AG10803 (cell line): ENCODE results near the gene IRF2.

Experiments
- DNase-seq: peaks from one replicate; pipeline ENCODE4 v3.0.0; 2010; ENCODE audit warnings: low read depth
- H3K4me3 ChIP-seq: 2 replicates; pipeline ENCODE4 v1.5.1; 2011; ENCODE audit warnings: mild to moderate bottlenecking, low read length, control low read depth
- TF ChIP-seq, protein P1 (sequence below): conservative IDR thresholded peaks from 2 replicates; pipeline ENCODE4 v1.5.1; 2011; ENCODE audit warnings: mild to moderate bottlenecking, low read length, control low read depth, inconsistent platforms

Gene IRF2

DNA sequence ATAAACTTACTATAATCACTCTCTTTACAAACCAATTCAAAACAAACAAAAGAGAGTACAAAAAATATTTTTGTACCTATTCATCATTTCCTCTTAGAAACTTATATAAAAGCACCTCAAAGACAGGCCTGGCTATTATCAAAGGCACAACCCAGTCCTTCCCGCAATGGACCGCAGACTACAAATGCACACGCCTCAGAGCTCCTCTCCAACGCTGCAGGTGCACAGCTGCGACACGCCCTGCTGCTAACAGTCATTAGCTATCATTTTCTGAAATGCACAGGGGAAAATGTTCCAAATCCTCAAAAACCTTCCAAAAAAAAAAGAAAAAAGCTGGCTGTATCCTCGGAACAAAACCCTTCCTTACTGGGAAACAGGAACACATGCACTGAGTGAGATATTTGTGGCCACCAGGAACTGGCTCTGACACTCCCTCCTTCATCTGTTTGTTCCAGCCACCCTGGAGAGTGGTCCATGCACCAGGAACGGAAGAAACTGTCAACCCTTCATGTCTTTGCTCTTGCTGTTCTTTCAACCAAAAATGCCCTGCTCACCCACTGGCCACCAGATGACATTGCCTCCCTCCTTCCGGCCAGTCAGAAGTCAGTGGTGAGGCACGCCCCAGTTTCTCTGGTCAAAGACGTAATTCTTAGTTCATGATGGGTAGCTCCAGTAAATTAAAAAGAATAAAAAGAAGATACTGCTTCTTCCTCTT is 16.7 kb downstream of the IRF2 start:
- TF ChIP-seq, protein P1, sequence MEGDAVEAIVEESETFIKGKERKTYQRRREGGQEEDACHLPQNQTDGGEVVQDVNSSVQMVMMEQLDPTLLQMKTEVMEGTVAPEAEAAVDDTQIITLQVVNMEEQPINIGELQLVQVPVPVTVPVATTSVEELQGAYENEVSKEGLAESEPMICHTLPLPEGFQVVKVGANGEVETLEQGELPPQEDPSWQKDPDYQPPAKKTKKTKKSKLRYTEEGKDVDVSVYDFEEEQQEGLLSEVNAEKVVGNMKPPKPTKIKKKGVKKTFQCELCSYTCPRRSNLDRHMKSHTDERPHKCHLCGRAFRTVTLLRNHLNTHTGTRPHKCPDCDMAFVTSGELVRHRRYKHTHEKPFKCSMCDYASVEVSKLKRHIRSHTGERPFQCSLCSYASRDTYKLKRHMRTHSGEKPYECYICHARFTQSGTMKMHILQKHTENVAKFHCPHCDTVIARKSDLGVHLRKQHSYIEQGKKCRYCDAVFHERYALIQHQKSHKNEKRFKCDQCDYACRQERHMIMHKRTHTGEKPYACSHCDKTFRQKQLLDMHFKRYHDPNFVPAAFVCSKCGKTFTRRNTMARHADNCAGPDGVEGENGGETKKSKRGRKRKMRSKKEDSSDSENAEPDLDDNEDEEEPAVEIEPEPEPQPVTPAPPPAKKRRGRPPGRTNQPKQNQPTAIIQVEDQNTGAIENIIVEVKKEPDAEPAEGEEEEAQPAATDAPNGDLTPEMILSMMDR: no peak
- H3K4me3 ChIP-seq: no peak overlapping the region
- DNase-seq: peak; percentile 36

DNA sequence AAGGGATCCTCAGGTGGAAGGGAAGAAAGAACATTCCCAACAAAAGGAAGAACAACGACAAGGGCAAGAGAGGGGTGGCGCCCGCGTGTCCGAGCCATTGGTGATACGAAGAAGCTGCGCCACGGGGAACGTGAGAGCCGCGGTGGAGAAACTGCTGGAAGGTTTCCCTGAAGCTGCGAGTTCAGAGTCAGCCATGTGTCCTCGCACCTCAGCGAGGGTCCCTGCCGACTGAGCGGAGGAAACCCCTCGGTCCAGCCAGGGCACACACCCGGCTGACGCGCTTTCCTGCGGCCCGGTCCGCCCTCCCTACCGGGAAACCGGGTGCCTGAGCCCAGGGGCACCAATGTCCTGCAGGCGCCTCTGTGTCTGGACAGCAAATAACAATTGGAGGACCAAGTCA is 18.0 kb downstream of the IRF2 start:
- TF ChIP-seq, protein P1: no peak
- DNase-seq: no peak
- no peak overlapping the region for H3K4me3 ChIP-seq

DNA sequence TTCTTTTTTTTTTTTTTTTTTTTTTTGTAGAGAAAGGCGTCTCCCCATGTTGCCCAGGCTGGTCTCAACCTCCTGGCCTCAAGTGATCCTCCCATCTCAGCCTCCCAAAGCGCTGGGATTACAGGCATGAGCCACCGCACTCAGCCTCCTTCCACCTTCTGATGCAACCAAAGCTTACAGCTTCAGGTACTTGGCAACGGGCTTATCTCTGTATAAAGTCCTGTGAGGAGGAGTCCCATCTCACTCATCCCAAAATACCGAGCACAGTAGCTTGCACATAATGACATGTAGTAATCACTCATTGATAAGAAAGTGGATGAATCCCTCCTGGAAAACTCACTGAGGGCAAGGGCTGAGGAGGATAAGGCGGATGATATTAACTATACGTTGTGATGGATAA is 19.1 kb downstream of the IRF2 start:
- DNase-seq: no peak
- no peak overlapping the region for H3K4me3 ChIP-seq
- TF ChIP-seq, protein P1: no peak

DNA sequence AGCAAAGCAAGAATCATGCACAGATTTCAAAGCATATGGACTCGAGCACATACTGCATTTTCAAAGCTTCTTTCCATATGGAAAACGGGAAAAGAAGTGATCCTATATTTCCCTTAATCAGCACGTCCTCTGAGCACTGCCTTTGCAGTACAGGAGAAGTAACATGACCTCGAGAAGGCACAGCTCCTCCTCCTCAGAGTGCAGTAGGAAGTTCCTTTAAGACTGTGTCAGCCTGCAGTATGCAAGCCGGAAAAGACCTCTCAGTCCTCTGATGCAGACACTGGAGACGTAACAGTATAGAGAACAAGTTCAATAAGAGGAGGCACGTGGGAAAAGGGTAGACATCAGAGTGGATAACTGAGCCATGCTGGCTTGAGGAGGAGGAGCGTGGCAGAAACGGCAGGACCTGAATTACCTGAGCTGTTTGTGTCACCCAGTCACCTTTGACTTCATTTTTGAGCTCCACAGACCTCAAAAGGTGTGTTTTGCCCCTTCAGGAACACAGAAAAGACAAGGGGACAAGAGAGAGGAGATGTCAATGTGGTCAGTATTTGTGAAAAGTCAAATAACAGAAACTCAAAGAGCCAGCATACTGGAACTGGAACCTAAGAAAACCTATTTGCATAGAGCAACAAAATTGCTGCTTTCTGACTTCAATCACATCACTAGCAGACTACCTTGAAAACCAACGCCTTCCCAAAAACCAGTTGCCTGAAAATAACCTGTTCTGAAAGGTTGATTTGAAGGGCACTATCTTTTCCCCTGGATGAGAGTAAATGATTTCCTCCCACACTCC is 20.8 kb downstream of the IRF2 start:
- TF ChIP-seq, protein P1: no peak
- no peak overlapping the region; the same call in 1 of the 2 replicates for H3K4me3 ChIP-seq
- peak; percentile 78 for DNase-seq

DNA sequence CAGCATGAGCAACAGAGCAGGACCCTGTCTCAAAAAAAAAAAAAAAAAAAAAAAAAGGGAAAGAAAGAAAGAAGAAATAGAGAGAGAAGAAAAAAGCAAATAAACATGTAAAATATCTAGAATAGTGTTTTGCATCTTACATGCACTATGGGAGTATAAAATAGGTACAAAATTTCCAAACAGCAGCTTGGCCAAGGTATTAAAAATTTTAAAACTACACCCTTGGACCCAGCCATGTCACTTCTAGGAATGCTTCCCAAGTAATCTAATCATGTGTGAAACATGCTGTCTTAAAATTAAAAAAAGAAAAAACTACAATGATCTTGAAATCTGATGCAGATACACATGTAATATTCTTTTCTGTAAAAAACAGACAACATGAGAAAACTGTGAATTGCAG is 21.6 kb downstream of the IRF2 start:
- H3K4me3 ChIP-seq: no peak overlapping the region
- TF ChIP-seq, protein P1: no peak
- no peak for DNase-seq

DNA sequence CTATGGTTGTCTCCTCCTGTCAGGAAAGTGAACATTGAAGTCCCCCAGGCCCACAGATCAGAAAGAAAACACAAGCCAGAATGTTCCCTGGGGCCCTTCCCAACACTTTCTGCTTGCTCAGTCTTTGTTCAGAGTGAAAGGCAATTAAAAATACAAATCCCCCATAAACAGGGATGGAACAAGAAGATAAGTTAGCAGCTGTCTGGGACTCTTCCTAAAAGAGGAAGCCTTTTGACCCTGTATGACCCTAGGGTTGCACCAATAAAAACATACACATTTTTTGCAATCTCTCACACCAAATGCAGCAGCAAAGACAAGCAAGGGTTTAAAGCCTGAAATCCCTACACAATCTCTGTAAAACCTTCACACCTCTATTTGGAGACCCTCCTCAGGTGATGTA is 22.6 kb downstream of the IRF2 start:
- no peak for DNase-seq
- H3K4me3 ChIP-seq: no peak overlapping the region
- TF ChIP-seq, protein P1: no peak
